H1 (cell line): Measurements from ENCODE around the gene ZNF672. TPM values are rescaled to one million over a fixed set of nuclear protein-coding genes. Genes with fewer than 3 reads are reported as not detected.
A peak's percentile ranks its signal among the peaks of the same experiment; 100 is the strongest.

Source experiments
- BACH1 ChIP-seq: IDR thresholded peaks from 2 replicates; pipeline ENCODE4 v1.6.1; 2012; ENCODE audit warnings: low read length, improper control_type of control experiment
- CBX8 ChIP-seq: fragments of 300-800, 300-1000 bp; sonication (generic); IDR thresholded peaks from 2 replicates; pipeline ENCODE4 v1.7.1; 2016; ENCODE audit warnings: low read depth, low read length, borderline replicate concordance
- CREB1 ChIP-seq: IDR thresholded peaks from 2 replicates; pipeline ENCODE4 v1.6.1; 2012; ENCODE audit warnings: inconsistent platforms
- CTBP2 ChIP-seq: IDR thresholded peaks from 2 replicates; pipeline ENCODE4 v1.7.0; 2011; ENCODE audit warnings: borderline replicate concordance, mild to moderate bottlenecking, moderate library complexity, mixed read lengths, low read length; ENCODE audit not compliant: insufficient read depth, insufficient read length
- E2F6 ChIP-seq: IDR thresholded peaks from 2 replicates; pipeline ENCODE4 v1.6.1; 2012; ENCODE audit warnings: inconsistent platforms
- EGR1 ChIP-seq: IDR thresholded peaks from 2 replicates; pipeline ENCODE4 v1.6.1; 2011; ENCODE audit warnings: low read depth, low read length, borderline replicate concordance
- GABPA ChIP-seq: IDR thresholded peaks from 2 replicates; pipeline ENCODE4 v1.6.1; 2011; ENCODE audit warnings: mild to moderate bottlenecking, low read length, moderate library complexity, borderline replicate concordance; ENCODE audit not compliant: insufficient read depth
- HDAC2 ChIP-seq, 2 experiments: fragments of 300-600 bp in 1 of 2; sonication (generic) in 1 of 2; IDR thresholded peaks; 2 replicates each; pipeline ENCODE4 v1.6.1; 2011 to 2012; ENCODE audit warnings: low read depth in 2 of 2, low read length in 2 of 2, mild to moderate bottlenecking in 2 of 2, moderate library complexity in 2 of 2, borderline replicate concordance in 1 of 2, inconsistent platforms in 1 of 2
- JUN ChIP-seq: IDR thresholded peaks from 2 replicates; pipeline ENCODE4 v1.6.1; 2011; ENCODE audit warnings: low read depth, mild to moderate bottlenecking, improper control_type of control experiment, low read length
- KDM4A ChIP-seq: IDR thresholded peaks from one replicate; pipeline ENCODE4 v1.7.1; 2012; ENCODE audit warnings: low read depth, mild to moderate bottlenecking, moderate library complexity, low read length, inconsistent platforms; ENCODE audit not compliant: severe bottlenecking
- POLR2A ChIP-seq, 2 experiments: IDR thresholded peaks; 1 replicate in 1 of 2; 2 replicates in 1 of 2; pipeline ENCODE4 v1.6.1; 2011; ENCODE audit warnings: low read depth in 2 of 2, low read length in 2 of 2, mild to moderate bottlenecking in 2 of 2; ENCODE audit errors: control extremely low read depth in 1 of 2
- RAD21 ChIP-seq, 2 experiments: IDR thresholded peaks in 1 of 2; conservative IDR thresholded peaks in 1 of 2; 2 replicates each; pipeline ENCODE4 v1.6.1; 2011; ENCODE audit warnings: low read depth in 2 of 2, low read length in 2 of 2, improper control_type of control experiment in 1 of 2, inconsistent platforms in 1 of 2, mild to moderate bottlenecking in 1 of 2, moderate library complexity in 1 of 2
- RFX5 ChIP-seq: IDR thresholded peaks from 2 replicates; pipeline ENCODE4 v1.6.1; 2011; ENCODE audit warnings: low read depth, low read length, improper control_type of control experiment, borderline replicate concordance
- SIN3A ChIP-seq, 2 experiments: IDR thresholded peaks in 1 of 2; conservative IDR thresholded peaks in 1 of 2; 2 replicates each; pipeline ENCODE4 v1.6.1; 2011 to 2012; ENCODE audit warnings: low read length in 2 of 2, improper control_type of control experiment in 1 of 2, low read depth in 1 of 2, mild to moderate bottlenecking in 1 of 2
- SIRT6 ChIP-seq: IDR thresholded peaks from one replicate; pipeline ENCODE4 v1.7.1; 2012; ENCODE audit warnings: low read length, inconsistent platforms
- SIX5 ChIP-seq: IDR thresholded peaks from 2 replicates; pipeline ENCODE4 v1.6.1; 2011; ENCODE audit warnings: mild to moderate bottlenecking, low read depth, low read length
- SP4 ChIP-seq: IDR thresholded peaks from 2 replicates; pipeline ENCODE4 v1.6.1; 2012; ENCODE audit warnings: low read length, inconsistent platforms
- TAF7 ChIP-seq: optimal IDR thresholded peaks from 2 replicates; pipeline ENCODE3; 2011; ENCODE audit warnings: low read depth, mild to moderate bottlenecking, inconsistent platforms, low read length, moderate library complexity, borderline replicate concordance
- ZNF274 ChIP-seq: IDR thresholded peaks from 2 replicates; pipeline ENCODE4 v1.7.0; 2012; ENCODE audit warnings: low read length, borderline replicate concordance; ENCODE audit errors: extremely low read depth
- polyA plus RNA-seq, 7 experiments: library from polyadenylated mRNA; depleted of rRNA in 3 of 7; stranded (reverse) in 5 of 7; unstranded in 2 of 7; fragments of >200 nt in 5 of 7; fragments of 200-250 nt in 2 of 7; gene quantifications; 1 replicate in 5 of 7; 2 replicates in 1 of 7; 4 replicates in 1 of 7; pipeline versions ENCODE4 v1.2.1 to v1.2.3, GENCODE V29; 2011 to 2013; ENCODE audit warnings: missing spikeins in 2 of 7, mixed read lengths in 2 of 7
- total RNA-seq: library from RNA; stranded (reverse); fragmentation: NEBNext Ultra II Directional; extraction: Animal tissue kit (Norgen Biotek cat#: 25700); gene quantifications from 2 replicates; pipeline ENCODE4 v1.2.1, GENCODE V29; 2021

ZNF672 gene
- total and polyA plus RNA-seq, 2 of the 8 experiments (the other 6 are each of a cell fraction or from before 2014, with no cell fraction given) = 30.7 to 40.4 TPM

- TF ChIP-seq SIN3A (conservative IDR thresholded peaks at IDR 0.05 in 1 of 2, IDR thresholded peaks at IDR 0.05 in 1 of 2; ENCODE audit: low read depth in 1 of 2, low read length in 2 of 2) (peak in 1 of 2 experiments; percentile 29; a peak in 1 of 4 replicates), KDM4A (peak; percentile 58), RAD21 (IDR thresholded peaks at IDR 0.05 in 1 of 2, conservative IDR thresholded peaks at IDR 0.05 in 1 of 2; ENCODE audit: low read depth in 2 of 2, low read length in 2 of 2) (no peak), E2F6 (peak; percentile 85), CBX8 (no peak), SP4 (0 out of 2 replicates have a peak, but pooled peaks have one; percentile 12), EGR1 (no peak), SIX5 (no peak), CREB1 (peak; percentile 18; the same call in 1 of the 2 replicates), ZNF274 (no peak), POLR2A (IDR thresholded peaks at IDR 0.05; ENCODE audit: control extremely low read depth in 1 of 2, low read depth in 2 of 2, low read length in 2 of 2) (peak; percentile 3 to 60; a peak in 2 of 3 replicates), JUN (no peak), CTBP2 (no peak), SIRT6 (no peak), GABPA (no peak), TAF7 (peak; percentile 35), BACH1 (peak; percentile 35; the same call in 1 of the 2 replicates), HDAC2 (IDR thresholded peaks at IDR 0.05; ENCODE audit: borderline replicate concordance in 1 of 2, low read depth in 2 of 2, low read length in 2 of 2) (0 out of 4 replicates have a peak, but pooled peaks of 1 of the 2 experiments have one; percentile 43), RFX5 (no peak)
These were observed 21.2 kb downstream of the ZNF672 start, which contains the start of gene ZNF692 (continued) for GRCh38 chr1:248858891-248859889.
